ENCODE measurements around the gene ARHGAP30. TPM values are rescaled to one million over a fixed set of nuclear protein-coding genes. Genes with fewer than 3 reads are reported as not detected.
"Not testable (repeated sequence)": the region's sequence is repeated elsewhere in the genome, so short reads cannot be mapped to it uniquely, and the experiment has no call there.

Gene ARHGAP30
- total RNA-seq, 1 experiment from 2014 or later = not detected

DNA sequence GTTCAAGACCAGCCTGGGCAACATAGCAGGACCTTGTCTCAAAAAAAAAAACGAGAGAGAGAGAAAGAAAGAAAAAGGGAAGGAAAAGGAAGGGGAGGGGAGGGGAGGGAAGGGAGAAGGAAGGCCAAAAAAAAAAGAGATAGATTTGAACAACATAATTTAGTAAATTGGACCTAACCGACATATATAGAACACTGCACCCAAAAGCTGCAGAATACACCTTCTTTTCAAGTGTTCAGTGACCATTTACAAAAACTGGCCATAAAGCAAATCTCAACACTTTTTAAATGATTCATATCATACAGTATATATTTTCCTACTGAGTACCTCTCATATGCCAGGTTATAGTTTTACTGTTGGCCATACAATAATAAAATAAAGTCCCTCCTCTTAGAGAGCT lies 37.8 kb downstream of the ARHGAP30 start:
- no peak overlapping the region for H3K27ac ChIP-seq
- H3K4me1 ChIP-seq (replicated peaks) = no peaks in the 10 kb centered on the region
- DNase-seq (ENCODE audit: low read depth in 1 of 2, low spot score in 2 of 2) = no peak

GRCh38 chr1:161029466-161029865 lies 40.2 kb downstream of the ARHGAP30 start:
- not testable (repeated sequence) for H3K9me3 ChIP-seq (replicated peaks); H3K4me3 ChIP-seq; DNase-seq (ENCODE audit: low read depth in 1 of 2, low spot score in 2 of 2); H3K36me3 ChIP-seq; H3K4me1 ChIP-seq (replicated peaks); H3K27me3 ChIP-seq (replicated peaks); H3K27ac ChIP-seq

More for the DNA sequence above, 37.8 kb downstream of the ARHGAP30 start:
- Histone ChIP-seq H3K36me3 (no peaks in the 10 kb centered on the region), H3K9me3 (replicated peaks) (no peaks in the 10 kb centered on the region), H3K27me3 (replicated peaks) (no peaks in the 10 kb centered on the region), H3K4me3 (no peak overlapping the region)

GRCh38 chr1:161026954-161027353 lies 42.7 kb downstream of the ARHGAP30 start:
- not testable (repeated sequence) for DNase-seq (ENCODE audit: low read depth in 1 of 2, low spot score in 2 of 2); H3K36me3 ChIP-seq; H3K27ac ChIP-seq; H3K9me3 ChIP-seq (replicated peaks); H3K4me3 ChIP-seq; H3K27me3 ChIP-seq (replicated peaks); H3K4me1 ChIP-seq (replicated peaks)

DNA sequence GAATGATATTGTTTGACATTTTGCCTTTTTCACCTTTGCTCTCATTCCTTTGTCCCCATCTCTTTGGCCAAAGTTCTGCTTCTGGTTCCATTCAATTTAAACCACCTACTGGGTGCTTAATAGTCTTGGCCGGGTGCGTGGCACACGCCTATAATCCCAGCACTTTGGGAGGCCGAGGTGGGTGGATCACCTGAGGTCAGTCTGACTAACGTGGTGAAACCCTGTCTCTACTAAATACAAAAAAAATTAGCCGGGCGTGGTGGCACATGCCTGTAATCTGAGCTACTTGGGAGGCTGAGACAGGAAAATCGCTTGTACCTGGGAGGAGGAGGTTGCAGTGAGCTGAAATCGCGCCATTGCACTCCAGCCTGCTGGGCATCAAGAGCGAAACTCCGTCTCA lies 47.3 kb downstream of the ARHGAP30 start:
- H3K36me3 ChIP-seq; H3K9me3 ChIP-seq (replicated peaks); DNase-seq (ENCODE audit: low read depth in 1 of 2, low spot score in 2 of 2); H3K27ac ChIP-seq; H3K4me3 ChIP-seq: not testable (repeated sequence)
- Histone ChIP-seq H3K4me1 (replicated peaks) (peaks cover 26% of the 10 kb centered on the region), H3K27me3 (replicated peaks) (peaks cover 16% of the 10 kb centered on the region; the same call in 1 of the 2 replicates)

DNA sequence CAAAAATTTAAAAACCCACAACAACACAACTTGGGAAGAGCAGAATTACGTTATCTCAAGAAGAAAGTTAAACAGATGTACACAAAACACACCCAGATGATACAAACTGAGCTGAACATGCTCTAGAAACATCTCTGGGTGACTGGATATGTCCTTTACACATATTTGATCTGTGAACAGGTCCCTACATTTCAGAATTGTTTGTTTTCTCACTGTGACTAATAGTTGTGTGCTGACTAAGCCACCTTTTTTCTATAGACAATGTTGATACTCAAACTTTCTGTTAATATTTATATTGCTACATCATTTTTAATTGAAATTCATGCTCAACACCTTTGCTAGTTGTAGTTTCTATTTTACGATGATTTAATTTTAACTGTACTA lies 47.7 kb downstream of the ARHGAP30 start:
- DNase-seq (ENCODE audit: low read depth in 1 of 2, low spot score in 2 of 2) = peak in 1 of 2 experiments; percentile 24
- H3K9me3 ChIP-seq (replicated peaks) = no peaks in the 10 kb centered on the region
- peaks cover 16% of the 10 kb centered on the region; the same call in 1 of the 2 replicates for H3K27me3 ChIP-seq (replicated peaks)
- peaks cover 26% of the 10 kb centered on the region for H3K4me1 ChIP-seq (replicated peaks)
- no peak overlapping the region for H3K4me3 ChIP-seq
- H3K36me3 ChIP-seq = no peaks in the 10 kb centered on the region
- H3K27ac ChIP-seq = no peak overlapping the region

DNA sequence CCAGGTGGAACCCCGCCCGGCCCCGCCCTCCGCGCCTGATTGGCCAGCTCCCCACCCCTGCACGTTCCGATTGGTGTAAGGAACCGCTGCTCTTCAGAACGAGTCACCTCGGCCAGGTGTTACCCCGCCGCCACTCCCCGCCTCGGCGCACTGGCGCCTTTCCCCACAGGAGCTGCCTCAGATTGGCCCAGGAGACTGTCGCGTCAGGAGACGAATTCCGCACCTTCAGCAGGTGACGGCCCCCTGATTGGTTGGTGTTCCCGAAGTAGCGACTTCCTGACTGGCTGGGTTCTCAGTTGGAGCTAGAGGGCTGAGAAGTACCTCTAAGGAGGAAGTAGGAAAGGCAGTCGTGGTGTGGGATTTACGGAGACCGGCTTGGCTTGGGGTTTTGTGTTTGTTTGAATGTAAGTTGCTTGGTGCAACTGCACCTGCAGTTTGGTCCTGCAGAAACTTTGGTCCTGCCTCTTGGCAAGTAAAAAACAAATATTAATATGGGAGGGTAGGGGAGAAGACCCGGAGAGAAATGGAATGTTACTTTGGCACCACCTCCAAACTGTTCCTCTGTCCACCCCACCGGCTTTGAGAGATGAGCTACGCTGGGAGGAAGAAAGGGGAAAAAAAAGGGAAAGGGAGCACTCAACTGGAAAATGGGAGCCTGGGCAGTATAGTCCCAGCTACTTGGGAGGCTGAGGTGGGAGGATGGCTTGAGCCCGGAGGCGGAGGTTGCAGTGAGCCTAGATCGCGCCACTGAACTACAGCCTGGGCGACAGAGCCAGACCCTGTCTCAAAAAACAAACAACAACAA lies 48.3 kb downstream of the ARHGAP30 start:
- Histone ChIP-seq H3K4me1 (replicated peaks) (peaks cover 26% of the 10 kb centered on the region), H3K27ac (no peak overlapping the region), H3K9me3 (replicated peaks) (no peaks in the 10 kb centered on the region), H3K36me3 (no peaks in the 10 kb centered on the region), H3K4me3 (peak overlapping the region; percentile 35), H3K27me3 (replicated peaks) (peaks cover 16% of the 10 kb centered on the region; the same call in 1 of the 2 replicates)
- DNase-seq (ENCODE audit: low read depth in 1 of 2, low spot score in 2 of 2) = peak in 1 of 2 experiments; percentile 29

- no peak within 1 kb of the TSS for H3K27ac ChIP-seq
- peaks cover 16% of the 10 kb centered on the region; the same call in 1 of the 2 replicates for H3K27me3 ChIP-seq (replicated peaks)
- H3K9me3 ChIP-seq (replicated peaks) = no peaks in the 10 kb centered on the region
- DNase-seq (ENCODE audit: low read depth in 1 of 2, low spot score in 2 of 2) = peak in 1 of 2 experiments; percentile 21
- no peaks in the 10 kb centered on the region for H3K36me3 ChIP-seq
- H3K4me1 ChIP-seq (replicated peaks) = peaks cover 26% of the 10 kb centered on the region
- peak within 1 kb of the TSS; percentile 35 for H3K4me3 ChIP-seq
Measured at GRCh38 chr1:161020509-161021164, 49.1 kb downstream of the ARHGAP30 start, which contains the start of gene F11R. Gene F11R, minus strand, starts transcription at chr1:161021152. Its CDS starts 79 bp downstream, at chr1:161021073.

DNA sequence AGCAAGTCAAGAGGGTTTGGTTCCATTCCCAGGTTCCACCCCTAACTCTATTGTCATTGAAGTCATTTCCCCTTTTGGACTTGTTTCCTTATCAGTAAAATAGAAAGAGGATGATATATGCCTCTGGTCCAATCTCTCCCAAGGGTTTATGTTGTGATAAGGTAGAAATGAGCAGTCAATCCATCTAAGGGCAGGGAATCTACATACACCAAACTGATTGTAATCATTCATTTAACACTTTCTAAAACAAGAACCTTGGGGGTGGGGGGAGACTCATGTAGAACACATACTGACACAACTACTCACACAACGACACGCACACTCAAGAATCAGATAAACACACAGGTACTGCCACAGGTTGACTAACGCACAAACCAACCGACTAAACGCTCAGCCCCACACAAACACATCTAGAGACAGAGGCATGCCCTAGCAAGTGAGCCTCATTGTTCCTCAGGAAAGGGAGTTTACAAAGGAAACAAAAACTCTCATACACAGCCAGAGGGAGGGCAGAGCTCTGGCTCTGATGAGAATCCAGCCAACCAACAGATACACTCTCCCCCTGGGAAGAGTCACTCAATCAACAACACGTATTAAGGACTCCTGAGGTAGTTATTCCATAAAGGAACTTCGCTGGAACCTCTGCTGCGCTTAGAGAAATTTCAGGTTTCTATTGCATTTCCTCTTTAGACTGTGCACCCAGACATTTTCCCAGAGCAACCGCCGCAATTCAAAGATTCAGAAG lies 49.8 kb downstream of the ARHGAP30 start:
- no peak for DNase-seq (ENCODE audit: low read depth in 1 of 2, low spot score in 2 of 2)
- no peaks in the 10 kb centered on the region for H3K9me3 ChIP-seq (replicated peaks)
- peaks cover 16% of the 10 kb centered on the region; the same call in 1 of the 2 replicates for H3K27me3 ChIP-seq (replicated peaks)
- peak overlapping the region; percentile 35 for H3K4me3 ChIP-seq
- H3K27ac ChIP-seq = no peak overlapping the region
- peaks cover 26% of the 10 kb centered on the region for H3K4me1 ChIP-seq (replicated peaks)
- no peaks in the 10 kb centered on the region for H3K36me3 ChIP-seq

DNA sequence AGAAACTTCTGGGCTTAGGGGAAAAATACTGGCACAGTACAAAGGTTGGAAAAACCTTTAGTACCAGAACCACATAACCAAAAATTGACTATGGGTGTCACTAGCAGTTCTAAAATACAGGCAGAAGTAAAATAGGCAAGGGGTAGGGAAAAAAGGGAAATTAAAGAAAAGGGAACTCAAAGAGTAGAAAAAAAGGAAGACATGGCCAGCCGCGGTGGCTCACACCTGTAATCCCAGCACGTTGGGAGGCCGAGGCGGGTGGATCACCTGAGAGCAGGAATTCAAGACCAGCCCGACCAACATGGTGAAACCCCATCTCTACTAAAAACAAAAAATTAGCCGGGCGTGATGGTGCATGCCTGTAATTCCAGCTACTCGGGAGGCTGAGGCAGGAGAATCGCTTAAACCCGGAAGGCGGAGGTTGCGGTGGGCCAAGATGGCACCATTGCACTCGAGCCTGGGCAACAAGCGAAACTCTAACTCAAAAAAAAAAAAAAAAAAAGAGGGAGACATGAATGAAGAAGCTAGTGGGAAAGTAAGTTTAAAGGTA lies 50.5 kb downstream of the ARHGAP30 start:
- H3K9me3 ChIP-seq (replicated peaks); H3K36me3 ChIP-seq; H3K4me3 ChIP-seq; DNase-seq (ENCODE audit: low read depth in 1 of 2, low spot score in 2 of 2); H3K27ac ChIP-seq: not testable (repeated sequence)
- Histone ChIP-seq H3K27me3 (replicated peaks) (peaks cover 16% of the 10 kb centered on the region; the same call in 1 of the 2 replicates), H3K4me1 (replicated peaks) (peaks cover 26% of the 10 kb centered on the region)

GRCh38 chr1:161018631-161018930 lies 51.1 kb downstream of the ARHGAP30 start:
- peaks cover 16% of the 10 kb centered on the region; the same call in 1 of the 2 replicates for H3K27me3 ChIP-seq (replicated peaks)
- peaks cover 30% of the 10 kb centered on the region for H3K4me1 ChIP-seq (replicated peaks)
- H3K9me3 ChIP-seq (replicated peaks) = no peaks in the 10 kb centered on the region
- H3K36me3 ChIP-seq = no peaks in the 10 kb centered on the region
- H3K4me3 ChIP-seq = no peak overlapping the region
- DNase-seq (ENCODE audit: low read depth in 1 of 2, low spot score in 2 of 2) = no peak
- H3K27ac ChIP-seq = no peak overlapping the region

- Histone ChIP-seq H3K4me3 (no peak overlapping the region), H3K36me3 (no peaks in the 10 kb centered on the region), H3K27me3 (replicated peaks) (peaks cover 16% of the 10 kb centered on the region; the same call in 1 of the 2 replicates), H3K4me1 (replicated peaks) (peaks cover 36% of the 10 kb centered on the region), H3K9me3 (replicated peaks) (no peaks in the 10 kb centered on the region), H3K27ac (no peak overlapping the region)
- no peak for DNase-seq (ENCODE audit: low read depth in 1 of 2, low spot score in 2 of 2)
Measured at GRCh38 chr1:161017756-161018630, 51.7 kb downstream of the ARHGAP30 start.

- H3K27me3 ChIP-seq (replicated peaks) = peaks cover 16% of the 10 kb centered on the region; the same call in 1 of the 2 replicates
- H3K9me3 ChIP-seq (replicated peaks); H3K4me3 ChIP-seq; DNase-seq (ENCODE audit: low read depth in 1 of 2, low spot score in 2 of 2); H3K36me3 ChIP-seq; H3K27ac ChIP-seq: not testable (repeated sequence)
- H3K4me1 ChIP-seq (replicated peaks) = peaks cover 38% of the 10 kb centered on the region
Measured at GRCh38 chr1:161017181-161017580, 52.5 kb downstream of the ARHGAP30 start.

DNA sequence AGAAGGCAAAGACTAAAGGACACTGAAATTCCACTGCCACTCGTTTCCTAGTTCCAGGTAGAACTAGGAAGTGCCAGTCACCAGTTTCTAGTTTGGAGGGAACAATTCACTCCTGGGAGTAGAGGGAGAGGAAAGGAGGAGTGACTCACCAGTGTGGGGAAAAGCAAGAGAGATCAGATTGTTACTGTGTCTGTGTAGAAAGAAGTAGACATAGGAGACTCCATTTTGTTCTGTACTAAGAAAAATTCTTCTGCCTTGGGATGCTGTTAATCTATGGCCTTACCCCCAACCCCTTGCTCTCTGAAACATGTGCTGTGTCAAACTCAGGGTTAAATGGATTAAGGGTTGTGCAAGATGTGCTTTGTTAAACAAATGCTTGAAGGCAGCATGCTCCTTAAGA lies 53.0 kb downstream of the ARHGAP30 start:
- not testable (repeated sequence) for H3K4me3 ChIP-seq; H3K27ac ChIP-seq; H3K36me3 ChIP-seq; DNase-seq (ENCODE audit: low read depth in 1 of 2, low spot score in 2 of 2); H3K9me3 ChIP-seq (replicated peaks)
- H3K4me1 ChIP-seq (replicated peaks) = peaks cover 35% of the 10 kb centered on the region
- peaks cover 16% of the 10 kb centered on the region; the same call in 1 of the 2 replicates for H3K27me3 ChIP-seq (replicated peaks)

All from SJSA1 (cell line).